H1 (cell line): ENCODE results near the gene ACVR2A. TPM values are rescaled to one million over a fixed set of nuclear protein-coding genes. Genes with fewer than 3 reads are reported as not detected.

Experiments
- CTCF ChIA-PET: fragments of 300-600 bp; sonication (Branson Sonifier 250); formaldehyde crosslinking; loops from one replicate; lab custom pipeline; 2021; ENCODE audit not compliant: partially characterized antibody; lab: Charles Lee
- POLR2A ChIA-PET: fragments of 300-600 bp; sonication (Branson Sonifier 250); formaldehyde crosslinking; loops from one replicate; lab custom pipeline; 2021; ENCODE audit warnings: inconsistent platforms; ENCODE audit not compliant: partially characterized antibody; lab: Charles Lee
- DNase-seq, 2 experiments: peaks; one replicate each; pipeline versions ENCODE4 v3.0.0 to v3.0.0-alpha.2; 2010 to 2022; ENCODE audit warnings: low spot score in 2 of 2, low read depth in 1 of 2, mixed read lengths in 1 of 2
- FAIRE-seq: peaks from 2 replicates; lab custom pipeline; 2011; peaks lifted over from hg19 to GRCh38; lab: Jason Lieb, UNC
- H2AFZ ChIP-seq: 2 replicates; pipeline ENCODE4 v1.8.1; 2012; ENCODE audit warnings: low read length, inconsistent platforms
- H2AK5ac ChIP-seq: 2 replicates; pipeline ENCODE4 v1.6.1; 2013; ENCODE audit warnings: low read depth, low read length
- H2BK120ac ChIP-seq: replicated peaks from 2 replicates; pipeline ENCODE3; 2013; ENCODE audit warnings: low read depth, low read length, inconsistent platforms
- H2BK12ac ChIP-seq: 2 replicates; pipeline ENCODE4 v1.6.1; 2013; ENCODE audit warnings: low read depth, low read length
- H2BK15ac ChIP-seq: 2 replicates; pipeline ENCODE4 v1.6.1; 2013; ENCODE audit warnings: low read length
- H2BK20ac ChIP-seq: 2 replicates; pipeline ENCODE4 v1.6.1; 2013; ENCODE audit warnings: low read length
- H2BK5ac ChIP-seq: 2 replicates; pipeline ENCODE4 v1.6.1; 2013; ENCODE audit warnings: low read depth, low read length
- H3K14ac ChIP-seq: 2 replicates; pipeline ENCODE4 v1.6.1; 2013; ENCODE audit warnings: inconsistent platforms; ENCODE audit not compliant: insufficient read length
- H3K18ac ChIP-seq: 2 replicates; pipeline ENCODE4 v1.6.1; 2013; ENCODE audit warnings: low read length; ENCODE audit errors: extremely low read depth
- H3K23ac ChIP-seq: 2 replicates; pipeline ENCODE4 v1.6.1; 2013; ENCODE audit warnings: inconsistent platforms; ENCODE audit not compliant: insufficient read length
- H3K23me2 ChIP-seq: 2 replicates; pipeline ENCODE4 v1.6.1; 2013; ENCODE audit warnings: low read depth, low read length
- H3K27ac ChIP-seq: 2 replicates; pipeline ENCODE4 v1.6.1; 2011; ENCODE audit warnings: low read depth, low read length, inconsistent platforms
- H3K27me3 ChIP-seq, 4 experiments: replicated peaks in 1 of 4; 1 replicate in 1 of 4; 2 replicates in 3 of 4; pipeline versions ENCODE4 v1.6.1 to v1.8.1; 2011 to 2013; ENCODE audit warnings: low read length in 3 of 4, mild to moderate bottlenecking in 3 of 4, inconsistent platforms in 2 of 4, mixed read lengths in 2 of 4, moderate library complexity in 1 of 4; ENCODE audit not compliant: control insufficient read depth in 3 of 4, insufficient read depth in 3 of 4; ENCODE audit errors: extremely low read depth in 1 of 4
- H3K36me3 ChIP-seq, 4 experiments: 2 replicates each; pipeline versions ENCODE4 v1.6.1 to v1.8.1; 2011 to 2013; ENCODE audit warnings: mild to moderate bottlenecking in 4 of 4, low read length in 3 of 4, moderate library complexity in 2 of 4, control low read depth in 1 of 4, inconsistent platforms in 1 of 4; ENCODE audit not compliant: insufficient read depth in 4 of 4, control insufficient read depth in 2 of 4
- H3K4ac ChIP-seq: replicated peaks from 2 replicates; pipeline ENCODE3; 2013; ENCODE audit warnings: low read length, low read depth, mixed read lengths, inconsistent platforms; ENCODE audit not compliant: insufficient read length
- H3K4me1 ChIP-seq, 4 experiments: replicated peaks in 1 of 4; 1 replicate in 1 of 4; 2 replicates in 3 of 4; pipeline versions ENCODE4 v1.6.1 to v1.8.1; 2011 to 2013; ENCODE audit warnings: low read length in 3 of 4, inconsistent platforms in 2 of 4, mixed read lengths in 1 of 4; ENCODE audit not compliant: insufficient read depth in 4 of 4, control insufficient read depth in 3 of 4
- H3K4me2 ChIP-seq, 2 experiments: 2 replicates each; pipeline versions ENCODE4 v1.6.1 to v1.8.1; 2011 to 2013; ENCODE audit warnings: low read depth in 2 of 2, low read length in 2 of 2, control low read depth in 1 of 2, inconsistent platforms in 1 of 2, mild to moderate bottlenecking in 1 of 2; ENCODE audit not compliant: insufficient read depth in 1 of 2
- H3K4me3 ChIP-seq, 4 experiments: fragments of 200-600, 300-600 bp in 1 of 4; sonication (generic), shearing (Covaris generic), sonication (Bioruptor Twin) in 1 of 4; 2 replicates each; pipeline versions ENCODE4 v1.5.1 to v1.8.1; 2011 to 2016; ENCODE audit warnings: low read length in 4 of 4, low read depth in 3 of 4, control low read depth in 2 of 4, inconsistent platforms in 2 of 4, mild to moderate bottlenecking in 2 of 4, mixed read lengths in 1 of 4, moderate library complexity in 1 of 4; ENCODE audit not compliant: insufficient read depth in 2 of 4; ENCODE audit errors: extremely low read depth in 1 of 4
- H3K56ac ChIP-seq: replicated peaks from 2 replicates; pipeline ENCODE3; 2013; ENCODE audit warnings: low read depth, mild to moderate bottlenecking, mixed read lengths, low read length, inconsistent platforms; ENCODE audit not compliant: insufficient read length
- H3K79me1 ChIP-seq: 2 replicates; pipeline ENCODE4 v1.6.1; 2013; ENCODE audit warnings: low read depth, low read length, control low read depth
- H3K79me2 ChIP-seq, 2 experiments: 2 replicates each; pipeline versions ENCODE4 v1.6.1 to v1.8.1; 2012 to 2013; ENCODE audit warnings: low read length in 2 of 2, mild to moderate bottlenecking in 2 of 2, inconsistent platforms in 1 of 2; ENCODE audit not compliant: insufficient read depth in 2 of 2, control insufficient read depth in 1 of 2
- H3K9ac ChIP-seq, 4 experiments: replicated peaks in 1 of 4; 1 replicate in 1 of 4; 2 replicates in 3 of 4; pipeline versions ENCODE4 v1.6.1 to v1.8.1; 2011 to 2013; ENCODE audit warnings: low read depth in 3 of 4, low read length in 3 of 4, control low read depth in 2 of 4, mild to moderate bottlenecking in 2 of 4, moderate library complexity in 2 of 4, inconsistent platforms in 1 of 4; ENCODE audit errors: extremely low read depth in 1 of 4
- H3K9me3 ChIP-seq, 2 experiments: 2 replicates each; pipeline versions ENCODE4 v1.6.1 to v1.8.1; 2012 to 2013; ENCODE audit warnings: mild to moderate bottlenecking in 2 of 2, moderate library complexity in 2 of 2, control low read depth in 1 of 2, inconsistent platforms in 1 of 2, low read depth in 1 of 2, low read length in 1 of 2, mixed read lengths in 1 of 2; ENCODE audit not compliant: insufficient read depth in 2 of 2
- H4K20me1 ChIP-seq, 2 experiments: replicated peaks in 1 of 2; 2 replicates each; pipeline versions ENCODE3 to v1.8.1; 2011 to 2013; ENCODE audit warnings: inconsistent platforms in 2 of 2, low read length in 2 of 2, mild to moderate bottlenecking in 1 of 2; ENCODE audit not compliant: insufficient read depth in 2 of 2, control insufficient read depth in 1 of 2
- H4K5ac ChIP-seq: 2 replicates; pipeline ENCODE4 v1.6.1; 2013; ENCODE audit warnings: low read length, low read depth, mixed read lengths, inconsistent platforms; ENCODE audit not compliant: insufficient read length
- H4K8ac ChIP-seq: 2 replicates; pipeline ENCODE4 v1.8.0; 2013; ENCODE audit warnings: mild to moderate bottlenecking, moderate library complexity, low read length, inconsistent platforms; ENCODE audit not compliant: insufficient read depth; ENCODE audit errors: extremely low read depth
- H4K91ac ChIP-seq: replicated peaks from 2 replicates; pipeline ENCODE3; 2013; ENCODE audit warnings: low read length, mixed read lengths, inconsistent platforms; ENCODE audit not compliant: insufficient read length
- BACH1 ChIP-seq: IDR thresholded peaks from 2 replicates; pipeline ENCODE4 v1.6.1; 2012; ENCODE audit warnings: low read length, improper control_type of control experiment
- BCL11A ChIP-seq, 2 experiments: IDR thresholded peaks; one replicate each; pipeline ENCODE4 v1.6.1; 2011; ENCODE audit warnings: low read depth in 2 of 2, low read length in 2 of 2, mild to moderate bottlenecking in 2 of 2
- CHD2 ChIP-seq: IDR thresholded peaks from 2 replicates; pipeline ENCODE4 v1.6.1; 2012; ENCODE audit warnings: low read length, improper control_type of control experiment
- GABPA ChIP-seq: IDR thresholded peaks from 2 replicates; pipeline ENCODE4 v1.6.1; 2011; ENCODE audit warnings: mild to moderate bottlenecking, low read length, moderate library complexity, borderline replicate concordance; ENCODE audit not compliant: insufficient read depth
- HDAC2 ChIP-seq, 2 experiments: fragments of 300-600 bp in 1 of 2; sonication (generic) in 1 of 2; IDR thresholded peaks; 2 replicates each; pipeline ENCODE4 v1.6.1; 2011 to 2012; ENCODE audit warnings: low read depth in 2 of 2, low read length in 2 of 2, mild to moderate bottlenecking in 2 of 2, moderate library complexity in 2 of 2, borderline replicate concordance in 1 of 2, inconsistent platforms in 1 of 2
- JUN ChIP-seq: IDR thresholded peaks from 2 replicates; pipeline ENCODE4 v1.6.1; 2011; ENCODE audit warnings: low read depth, mild to moderate bottlenecking, improper control_type of control experiment, low read length
- KDM4A ChIP-seq: IDR thresholded peaks from one replicate; pipeline ENCODE4 v1.7.1; 2012; ENCODE audit warnings: low read depth, mild to moderate bottlenecking, moderate library complexity, low read length, inconsistent platforms; ENCODE audit not compliant: severe bottlenecking
- NANOG ChIP-seq: IDR thresholded peaks from 2 replicates; pipeline ENCODE4 v1.6.1; 2011; ENCODE audit warnings: low read length, low read depth, mild to moderate bottlenecking, inconsistent platforms; ENCODE audit not compliant: insufficient read depth, poor library complexity, severe bottlenecking
- POU5F1 ChIP-seq: IDR thresholded peaks from 2 replicates; pipeline ENCODE4 v1.6.1; 2011; ENCODE audit warnings: low read depth, mild to moderate bottlenecking, low read length, moderate library complexity
- RFX5 ChIP-seq: IDR thresholded peaks from 2 replicates; pipeline ENCODE4 v1.6.1; 2011; ENCODE audit warnings: low read depth, low read length, improper control_type of control experiment, borderline replicate concordance
- RXRA ChIP-seq: IDR thresholded peaks from 2 replicates; pipeline ENCODE4 v1.6.1; 2011; ENCODE audit warnings: low read depth, mild to moderate bottlenecking, low read length, moderate library complexity; ENCODE audit not compliant: insufficient read depth
- WGBS, 2 experiments: shearing (Covaris generic) in 1 of 2; methylation state at CpG; one replicate each; pipeline versions ENCODE4 v1.1.6 to v1.1.7; 2013 to 2015; ENCODE audit warnings: low lambda C conversion rate in 2 of 2, mixed read lengths in 2 of 2, inconsistent platforms in 1 of 2, low coverage in 1 of 2, missing lambda C conversion rate in 1 of 2; ENCODE audit not compliant: insufficient replicate concordance in 2 of 2, insufficient coverage in 1 of 2, insufficient read length in 1 of 2; ENCODE audit errors: extremely low coverage in 1 of 2, missing lambda C conversion rate in 1 of 2; 5-methylcytosine and 5-hydroxymethylcytosine counted together
- polyA plus RNA-seq, 7 experiments: library from polyadenylated mRNA; depleted of rRNA in 3 of 7; stranded (reverse) in 5 of 7; unstranded in 2 of 7; fragments of >200 nt in 5 of 7; fragments of 200-250 nt in 2 of 7; gene quantifications; 1 replicate in 5 of 7; 2 replicates in 1 of 7; 4 replicates in 1 of 7; pipeline versions ENCODE4 v1.2.1 to v1.2.3, GENCODE V29; 2011 to 2013; ENCODE audit warnings: missing spikeins in 2 of 7, mixed read lengths in 2 of 7
- total RNA-seq: library from RNA; stranded (reverse); fragmentation: NEBNext Ultra II Directional; extraction: Animal tissue kit (Norgen Biotek cat#: 25700); gene quantifications from 2 replicates; pipeline ENCODE4 v1.2.1, GENCODE V29; 2021
- TF ChIP-seq, protein P1 (sequence below): IDR thresholded peaks from 2 replicates; pipeline ENCODE4 v1.6.1; 2011; ENCODE audit warnings: low read length, improper control_type of control experiment

Gene ACVR2A
- total and polyA plus RNA-seq, 2 of the 8 experiments (the other 6 are each of a cell fraction or from before 2014, with no cell fraction given): 3.4 to 18.1 TPM

DNA sequence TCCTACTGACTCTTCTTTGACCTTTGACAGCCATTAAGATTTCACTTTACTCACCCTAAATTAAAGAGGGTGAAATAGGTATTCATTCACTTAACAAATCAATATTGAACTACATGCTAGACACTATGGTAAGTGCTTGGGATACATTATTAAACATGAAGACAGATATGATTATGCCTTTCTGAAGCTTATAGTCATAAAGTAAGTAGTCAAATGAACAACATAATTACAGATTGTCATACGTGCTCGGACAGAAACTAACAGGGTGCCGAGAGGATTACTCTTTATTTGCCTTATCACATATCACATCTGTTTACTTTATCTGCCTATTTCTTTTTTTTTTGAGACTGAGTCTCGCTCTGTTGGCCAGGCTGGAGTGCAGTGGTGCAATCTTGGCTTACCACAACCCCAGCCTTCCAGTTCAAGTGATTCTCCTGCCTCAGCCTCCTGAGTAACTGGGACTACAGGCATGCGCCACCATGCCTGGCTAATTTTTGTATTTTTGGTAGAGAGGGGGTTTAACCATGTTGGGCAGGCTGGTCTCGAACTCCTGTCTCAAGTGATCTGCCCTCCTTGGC, 9.8 kb downstream of the ACVR2A start:
- Histone ChIP-seq H3K18ac (no peak overlapping the region), H3K4me1 (peaks cover 0 to 6% (median 3%) of the 10 kb centered on the region in 4 experiments; a peak in 4 of 7 replicates), H3K9ac (no peak overlapping the region), H3K14ac (no peak overlapping the region), H2BK20ac (no peak overlapping the region), H2AFZ (no peak overlapping the region), H4K5ac (no peak overlapping the region), H2BK5ac (no peak overlapping the region), H3K27ac (no peak overlapping the region), H4K91ac (no peak overlapping the region), H3K4me3 (no peak overlapping the region), H4K8ac (no peak overlapping the region), H2BK12ac (no peak overlapping the region), H3K79me1 (peaks cover 2% of the 10 kb centered on the region; the same call in 1 of the 2 replicates), H3K56ac (no peak overlapping the region), H2BK120ac (no peak overlapping the region), H2AK5ac (no peak overlapping the region), H3K23ac (no peak overlapping the region), H3K79me2 (peaks cover 0 to 99% of the 10 kb centered on the region in 2 experiments; a peak in 3 of 4 replicates), H3K36me3 (no peaks in the 10 kb centered on the region), H3K23me2 (no peaks in the 10 kb centered on the region), H2BK15ac (no peak overlapping the region), H3K4ac (no peak overlapping the region), H3K27me3 (no peaks in the 10 kb centered on the region), H3K9me3 (no peaks in the 10 kb centered on the region), H4K20me1 (no peaks in the 10 kb centered on the region), H3K4me2 (no peak overlapping the region)
- FAIRE-seq (no peak), DNase-seq (no peak)
- ChIA-PET CTCF (interaction anchor here (0.8 to 0.9 kb wide), 2 partner anchors 11 kb away, joined by 3 read pairs; no protein-coding TSS in a partner anchor), POLR2A (interaction anchor here (3.4 kb wide), 1 partner anchor 10 kb away, joined by 13 read pairs; the partner anchor contains the start of gene ACVR2A)
- WGBS, 2 experiments: 94% methylated on average over 6 of the region's 6 CpGs; no CpG with 5 or more reads in 1 of the 2 experiments
- no peak for TF ChIP-seq BCL11A (IDR thresholded peaks at IDR 0.05; ENCODE audit: low read depth in 2 of 2, low read length in 2 of 2)
- no peak for TF ChIP-seq RFX5
- no peak for TF ChIP-seq CHD2
- no peak for TF ChIP-seq POU5F1
- TF ChIP-seq BACH1: no peak
- TF ChIP-seq JUN: no peak
- TF ChIP-seq NANOG: no peak
- TF ChIP-seq HDAC2 (IDR thresholded peaks at IDR 0.05; ENCODE audit: borderline replicate concordance in 1 of 2, low read depth in 2 of 2, low read length in 2 of 2): no peak
- no peak for TF ChIP-seq GABPA
- no peak for TF ChIP-seq RXRA
- TF ChIP-seq, protein P1, sequence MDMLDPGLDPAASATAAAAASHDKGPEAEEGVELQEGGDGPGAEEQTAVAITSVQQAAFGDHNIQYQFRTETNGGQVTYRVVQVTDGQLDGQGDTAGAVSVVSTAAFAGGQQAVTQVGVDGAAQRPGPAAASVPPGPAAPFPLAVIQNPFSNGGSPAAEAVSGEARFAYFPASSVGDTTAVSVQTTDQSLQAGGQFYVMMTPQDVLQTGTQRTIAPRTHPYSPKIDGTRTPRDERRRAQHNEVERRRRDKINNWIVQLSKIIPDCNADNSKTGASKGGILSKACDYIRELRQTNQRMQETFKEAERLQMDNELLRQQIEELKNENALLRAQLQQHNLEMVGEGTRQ: no peak
- TF ChIP-seq KDM4A: no peak
